Smooth muscle cell (in vitro differentiated cells): ENCODE data around the gene B4GALT7. TPM values are rescaled to one million over a fixed set of nuclear protein-coding genes. Genes with fewer than 3 reads are reported as not detected.

Experiments used
- DNase-seq: peaks from one replicate; lab custom pipeline; 2025; ENCODE audit not compliant: unreplicated experiment; lab: John Stamatoyannopoulos, UW
- H2AFZ ChIP-seq: fragments of 200-600 bp; sonication (generic); 2 replicates; pipeline ENCODE4 v1.6.0; 2016; ENCODE audit warnings: antibody characterized with exemption, low read depth, mild to moderate bottlenecking
- H3F3A ChIP-seq: fragments of 200-600 bp; sonication (generic); 2 replicates; pipeline ENCODE4 v1.6.0; 2017; ENCODE audit warnings: antibody characterized with exemption, low read depth
- H3K27ac ChIP-seq: fragments of 200-600 bp; sonication (generic); 2 replicates; pipeline ENCODE4 v1.5.1; 2016; ENCODE audit warnings: low read depth, mild to moderate bottlenecking
- H3K27me3 ChIP-seq: fragments of 200-600 bp; sonication (generic); 2 replicates; pipeline ENCODE4 v1.6.1; 2016; ENCODE audit warnings: low read depth, mild to moderate bottlenecking
- H3K36me3 ChIP-seq: fragments of 200-600 bp; sonication (generic); 2 replicates; pipeline ENCODE4 v1.5.1; 2016; ENCODE audit warnings: low read depth
- H3K4me1 ChIP-seq: fragments of 200-600 bp; sonication (generic); 2 replicates; pipeline ENCODE4 v1.5.1; 2016; ENCODE audit warnings: low read depth
- H3K4me2 ChIP-seq: fragments of 200-600 bp; sonication (generic); 2 replicates; pipeline ENCODE4 v1.6.0; 2016; ENCODE audit warnings: mild to moderate bottlenecking
- H3K4me3 ChIP-seq: fragments of 200-600 bp; sonication (generic); 2 replicates; pipeline ENCODE4 v1.5.1; 2016; ENCODE audit warnings: mild to moderate bottlenecking
- H3K79me2 ChIP-seq: fragments of 200-600 bp; sonication (generic); 2 replicates; pipeline ENCODE4 v1.6.0; 2016; ENCODE audit warnings: low read depth, mild to moderate bottlenecking
- H3K9ac ChIP-seq: fragments of 200-600 bp; sonication (generic); 2 replicates; pipeline ENCODE4 v1.6.0; 2016; ENCODE audit warnings: low read depth
- H3K9me3 ChIP-seq: fragments of 200-600 bp; sonication (generic); replicated peaks from 2 replicates; pipeline ENCODE4 v1.5.1; 2016; ENCODE audit warnings: low read depth
- H4K20me1 ChIP-seq: fragments of 200-600 bp; sonication (generic); 2 replicates; pipeline ENCODE4 v1.6.0; 2016; ENCODE audit warnings: low read depth
- WGBS: methylation state at CpG from one replicate; pipeline ENCODE4 v1.1.7; 2016; ENCODE audit warnings: low lambda C conversion rate; 5-methylcytosine and 5-hydroxymethylcytosine counted together
- polyA plus RNA-seq: library from polyadenylated mRNA; unstranded; fragments of >200 nt; fragmentation: Nextera tagmentation; extraction: Ambion mirVana; gene quantifications from 2 replicates; pipeline ENCODE4 v1.2.1, GENCODE V29; 2016
- total RNA-seq: library from RNA; depleted of rRNA; stranded (reverse); fragments of >200 nt; gene quantifications from 2 replicates; pipeline ENCODE4 v1.2.3, GENCODE V29; 2014
- TF ChIP-seq, protein P1 (sequence below): fragments of 200-600 bp; sonication (generic); IDR thresholded peaks from 2 replicates; pipeline ENCODE4 v1.5.1; 2017; ENCODE audit warnings: borderline replicate concordance, mild to moderate bottlenecking, antibody characterized with exemption; ENCODE audit not compliant: insufficient read depth, poor library complexity, severe bottlenecking

B4GALT7 gene
- total and polyA plus RNA-seq, 2 experiments from 2014 or later, result 34.6 to 72.8 TPM

DNA sequence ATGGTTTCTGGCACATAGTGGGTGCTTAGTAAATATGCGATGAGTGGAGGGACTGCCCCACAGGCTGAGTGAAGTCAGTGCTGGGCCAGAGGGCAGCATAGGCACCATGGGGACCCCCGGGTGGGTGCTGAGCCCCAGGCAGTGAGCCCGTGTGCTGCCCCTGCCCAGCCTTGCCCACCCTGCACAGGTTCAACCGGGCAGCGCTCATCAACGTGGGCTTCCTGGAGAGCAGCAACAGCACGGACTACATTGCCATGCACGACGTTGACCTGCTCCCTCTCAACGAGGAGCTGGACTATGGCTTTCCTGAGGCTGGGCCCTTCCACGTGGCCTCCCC, 7.2 kb downstream of the B4GALT7 start:
- H3K4me1 ChIP-seq, result no peaks in the 10 kb centered on the region
- H3K27ac ChIP-seq, result no peak overlapping the region
- no peak for DNase-seq
- H2AFZ ChIP-seq, result no peak overlapping the region
- H3K4me2 ChIP-seq, result no peak overlapping the region
- H3F3A ChIP-seq, result no peaks in the 10 kb centered on the region
- no peaks in the 10 kb centered on the region for H3K79me2 ChIP-seq
- TF ChIP-seq, protein P1, sequence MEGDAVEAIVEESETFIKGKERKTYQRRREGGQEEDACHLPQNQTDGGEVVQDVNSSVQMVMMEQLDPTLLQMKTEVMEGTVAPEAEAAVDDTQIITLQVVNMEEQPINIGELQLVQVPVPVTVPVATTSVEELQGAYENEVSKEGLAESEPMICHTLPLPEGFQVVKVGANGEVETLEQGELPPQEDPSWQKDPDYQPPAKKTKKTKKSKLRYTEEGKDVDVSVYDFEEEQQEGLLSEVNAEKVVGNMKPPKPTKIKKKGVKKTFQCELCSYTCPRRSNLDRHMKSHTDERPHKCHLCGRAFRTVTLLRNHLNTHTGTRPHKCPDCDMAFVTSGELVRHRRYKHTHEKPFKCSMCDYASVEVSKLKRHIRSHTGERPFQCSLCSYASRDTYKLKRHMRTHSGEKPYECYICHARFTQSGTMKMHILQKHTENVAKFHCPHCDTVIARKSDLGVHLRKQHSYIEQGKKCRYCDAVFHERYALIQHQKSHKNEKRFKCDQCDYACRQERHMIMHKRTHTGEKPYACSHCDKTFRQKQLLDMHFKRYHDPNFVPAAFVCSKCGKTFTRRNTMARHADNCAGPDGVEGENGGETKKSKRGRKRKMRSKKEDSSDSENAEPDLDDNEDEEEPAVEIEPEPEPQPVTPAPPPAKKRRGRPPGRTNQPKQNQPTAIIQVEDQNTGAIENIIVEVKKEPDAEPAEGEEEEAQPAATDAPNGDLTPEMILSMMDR, result no peak
- H3K36me3 ChIP-seq, result no peaks in the 10 kb centered on the region
- H3K27me3 ChIP-seq, result no peaks in the 10 kb centered on the region
- 74% methylated on average over 11 of the region's 11 CpGs for WGBS
- no peak overlapping the region for H3K9ac ChIP-seq
- H3K4me3 ChIP-seq, result no peak overlapping the region
- H4K20me1 ChIP-seq, result peaks cover 13% of the 10 kb centered on the region
- no peaks in the 10 kb centered on the region for H3K9me3 ChIP-seq

DNA sequence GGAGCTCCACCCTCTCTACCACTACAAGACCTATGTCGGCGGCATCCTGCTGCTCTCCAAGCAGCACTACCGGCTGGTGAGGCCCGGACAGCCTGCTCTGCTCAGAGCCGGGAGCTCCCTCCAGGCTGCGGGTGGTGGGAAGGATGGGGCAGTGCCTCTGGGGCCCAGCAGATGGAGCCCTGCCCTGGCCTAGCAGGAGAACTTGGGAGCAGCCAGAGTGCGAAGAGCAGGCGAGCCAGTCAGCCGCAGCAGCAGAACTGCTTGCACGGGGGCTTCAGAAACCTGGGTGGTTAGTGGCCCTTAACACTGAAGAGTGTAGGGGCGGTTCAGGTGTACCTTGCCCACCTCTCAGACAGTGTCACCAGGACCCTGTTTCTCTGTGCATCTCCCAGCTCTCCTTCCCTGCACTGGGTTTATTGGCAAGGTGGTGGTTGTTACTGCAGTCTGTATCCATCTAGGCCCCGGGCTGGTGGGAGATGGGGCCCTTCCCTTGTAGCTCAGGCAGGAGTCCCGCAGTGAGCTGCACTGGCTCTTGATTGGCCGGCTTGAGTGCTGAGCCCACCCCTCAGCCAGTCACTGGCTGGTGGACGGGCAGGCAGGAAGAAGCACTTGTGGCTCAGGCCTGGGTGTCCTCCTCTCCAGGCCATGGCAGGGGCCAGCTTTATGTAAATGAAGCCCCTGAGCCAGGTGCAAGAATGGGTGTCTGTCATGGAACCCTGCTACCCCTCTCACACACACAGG, 7.7 kb downstream of the B4GALT7 start:
- Histone ChIP-seq H3F3A (no peaks in the 10 kb centered on the region), H4K20me1 (peaks cover 13% of the 10 kb centered on the region), H3K4me3 (no peak overlapping the region), H3K79me2 (no peaks in the 10 kb centered on the region), H3K9ac (no peak overlapping the region), H3K27ac (no peak overlapping the region), H3K36me3 (no peaks in the 10 kb centered on the region), H2AFZ (no peak overlapping the region), H3K4me2 (no peak overlapping the region), H3K27me3 (no peaks in the 10 kb centered on the region), H3K9me3 (no peaks in the 10 kb centered on the region), H3K4me1 (no peaks in the 10 kb centered on the region)
- WGBS, result 34% methylated on average over 15 of the region's 15 CpGs
- DNase-seq, result peak; percentile 31
- TF ChIP-seq, protein P1, result peak; percentile 71

DNA sequence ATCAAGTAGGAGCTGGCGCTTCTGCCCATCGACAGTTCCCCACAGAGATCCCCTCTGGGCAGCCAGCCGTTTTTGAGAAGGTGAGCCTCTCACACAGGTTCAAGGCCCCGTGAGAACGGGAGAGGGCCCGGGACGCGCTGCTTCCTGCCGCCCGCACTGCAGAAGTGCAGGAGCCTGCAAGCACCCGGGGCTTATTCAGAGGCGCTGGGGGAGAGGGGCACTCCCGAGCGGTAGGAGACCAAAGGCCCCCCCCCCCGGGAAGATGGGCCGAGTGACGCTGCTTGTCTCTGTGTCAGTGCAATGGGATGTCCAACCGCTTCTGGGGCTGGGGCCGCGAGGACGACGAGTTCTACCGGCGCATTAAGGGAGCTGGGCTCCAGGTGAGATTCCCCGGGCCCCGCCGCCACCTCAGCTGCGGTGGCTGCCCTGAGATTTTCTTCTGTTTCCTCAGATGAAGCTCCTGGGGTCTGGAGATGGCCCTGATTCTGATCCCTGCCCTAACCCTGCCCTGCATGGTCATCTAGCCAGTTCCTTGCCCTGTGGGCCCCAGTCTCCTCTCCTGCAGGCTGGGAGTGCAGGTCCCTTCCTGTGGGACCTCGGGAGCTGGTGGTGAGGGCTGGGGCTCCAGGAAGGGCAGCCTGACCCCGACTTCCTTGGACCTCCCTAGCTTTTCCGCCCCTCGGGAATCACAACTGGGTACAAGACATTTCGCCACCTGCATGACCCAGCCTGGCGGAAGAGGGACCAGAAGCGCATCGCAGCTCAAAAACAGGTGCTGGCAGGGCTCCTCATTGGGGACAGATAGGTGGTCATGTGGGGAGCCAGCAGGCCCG, 8.5 kb downstream of the B4GALT7 start:
- Histone ChIP-seq H3K4me1 (no peaks in the 10 kb centered on the region), H2AFZ (no peak overlapping the region), H3K9ac (no peak overlapping the region), H3K4me2 (no peak overlapping the region), H3K79me2 (no peaks in the 10 kb centered on the region), H3K27me3 (no peaks in the 10 kb centered on the region), H3K27ac (no peak overlapping the region), H3K4me3 (no peak overlapping the region), H3F3A (no peaks in the 10 kb centered on the region), H3K36me3 (no peaks in the 10 kb centered on the region), H4K20me1 (peaks cover 9% of the 10 kb centered on the region), H3K9me3 (no peaks in the 10 kb centered on the region)
- 96% methylated on average over 37 of the region's 37 CpGs for WGBS
- TF ChIP-seq, protein P1, result no peak
- DNase-seq, result no peak
